Activated T-cell treated with anti-CD3 and anti-CD28 coated beads, Interleukin-2, amount 50 U/mL, for 1 hour (primary cell): Measurements from ENCODE around the gene CDCA8.
A peak's percentile ranks its signal among the peaks of the same experiment; 100 is the strongest.

Experiments
- DNase-seq: peaks from one replicate; pipeline ENCODE4 v3.0.0-alpha.2; 2020

The CDCA8 gene

GRCh38 chr1:37692078-37692833 is at the start of gene CDCA8:
Gene CDCA8, plus strand, starts transcription at chr1:37692516. Its CDS starts 175 bp downstream, at chr1:37692691.
- peak; percentile 98 for DNase-seq

- DNase-seq = no peak
Measured at GRCh38 chr1:37647281-37647680, 45.0 kb upstream of the CDCA8 start.

GRCh38 chr1:37650173-37650572 is 42.1 kb upstream of the CDCA8 start:
- no peak for DNase-seq

GRCh38 chr1:37650721-37651120 is 41.6 kb upstream of the CDCA8 start:
- no peak for DNase-seq

GRCh38 chr1:37651803-37652202 is 40.5 kb upstream of the CDCA8 start:
- DNase-seq = no peak

- DNase-seq = no peak
Measured at GRCh38 chr1:37652976-37653375, 39.3 kb upstream of the CDCA8 start.

GRCh38 chr1:37653906-37654305 is 38.4 kb upstream of the CDCA8 start:
- DNase-seq = no peak

GRCh38 chr1:37655274-37655673 is 37.0 kb upstream of the CDCA8 start:
- DNase-seq = no peak

GRCh38 chr1:37656026-37656425 is 36.3 kb upstream of the CDCA8 start:
- DNase-seq = no peak

- DNase-seq = no peak
Measured at GRCh38 chr1:37656881-37657280, 35.4 kb upstream of the CDCA8 start.

- no peak for DNase-seq
Measured at GRCh38 chr1:37657620-37658412, 34.5 kb upstream of the CDCA8 start.

- no peak for DNase-seq
Measured at GRCh38 chr1:37658486-37658885, 33.8 kb upstream of the CDCA8 start.

- no peak for DNase-seq
Measured at GRCh38 chr1:37660664-37661063, 31.7 kb upstream of the CDCA8 start.

GRCh38 chr1:37661401-37661800 is 30.9 kb upstream of the CDCA8 start:
- DNase-seq = no peak

GRCh38 chr1:37662031-37662755 is 30.1 kb upstream of the CDCA8 start:
- DNase-seq = no peak

- no peak for DNase-seq
Measured at GRCh38 chr1:37663426-37664000, 28.8 kb upstream of the CDCA8 start.

GRCh38 chr1:37666241-37666867 is 26.0 kb upstream of the CDCA8 start:
- no peak for DNase-seq

GRCh38 chr1:37667023-37667671 is 25.2 kb upstream of the CDCA8 start:
- DNase-seq = no peak

- no peak for DNase-seq
Measured at GRCh38 chr1:37670133-37670532, 22.2 kb upstream of the CDCA8 start.

- DNase-seq = no peak
Measured at GRCh38 chr1:37671261-37671660, 21.1 kb upstream of the CDCA8 start.

GRCh38 chr1:37672136-37672870 is 20.0 kb upstream of the CDCA8 start:
- DNase-seq = no peak
